NCI-H524 (cell line): ENCODE data around the gene ZIC5.
A peak's percentile ranks its signal among the peaks of the same experiment; 100 is the strongest.
"Not testable (repeated sequence)": the region's sequence is repeated elsewhere in the genome, so short reads cannot be mapped to it uniquely, and the experiment has no call there.

ENCODE experiments used
- DNase-seq, 2 experiments: peaks; one replicate each; lab custom pipeline; 2025; lab: John Stamatoyannopoulos, UW

Gene ZIC5

DNA sequence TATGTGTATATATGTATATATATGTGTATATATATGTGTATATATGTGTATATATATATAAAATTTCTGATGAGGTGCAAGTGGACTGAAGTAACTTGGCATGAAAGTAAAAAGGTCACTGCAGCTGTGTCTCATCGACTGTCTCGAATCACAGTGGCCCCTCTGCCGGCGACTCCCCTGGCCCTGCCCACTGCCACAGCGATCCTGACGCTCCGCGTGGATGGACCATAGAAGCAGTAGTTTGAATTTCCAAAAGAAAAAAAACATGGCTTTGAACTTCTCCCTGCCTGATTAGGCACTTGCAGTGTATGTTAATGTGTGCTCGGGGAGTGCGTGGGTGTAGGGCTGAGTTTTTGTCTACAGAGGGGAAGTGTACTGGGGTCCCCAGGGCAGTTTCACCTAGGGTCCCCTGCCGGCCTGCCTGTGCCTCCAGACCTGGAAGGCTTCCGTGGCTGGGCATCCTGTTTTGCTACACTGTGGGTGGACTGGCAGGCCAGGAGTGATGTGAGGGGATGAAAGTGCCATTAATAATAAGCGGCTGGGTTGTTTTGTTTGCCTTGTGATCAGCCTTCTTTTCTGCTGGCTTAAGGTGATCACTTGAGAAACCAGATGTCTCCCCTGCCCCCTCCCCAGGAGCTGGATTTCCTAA is 10.8 kb downstream of the ZIC5 start:
- peak in 1 of 2 experiments; percentile 45 for DNase-seq

DNA sequence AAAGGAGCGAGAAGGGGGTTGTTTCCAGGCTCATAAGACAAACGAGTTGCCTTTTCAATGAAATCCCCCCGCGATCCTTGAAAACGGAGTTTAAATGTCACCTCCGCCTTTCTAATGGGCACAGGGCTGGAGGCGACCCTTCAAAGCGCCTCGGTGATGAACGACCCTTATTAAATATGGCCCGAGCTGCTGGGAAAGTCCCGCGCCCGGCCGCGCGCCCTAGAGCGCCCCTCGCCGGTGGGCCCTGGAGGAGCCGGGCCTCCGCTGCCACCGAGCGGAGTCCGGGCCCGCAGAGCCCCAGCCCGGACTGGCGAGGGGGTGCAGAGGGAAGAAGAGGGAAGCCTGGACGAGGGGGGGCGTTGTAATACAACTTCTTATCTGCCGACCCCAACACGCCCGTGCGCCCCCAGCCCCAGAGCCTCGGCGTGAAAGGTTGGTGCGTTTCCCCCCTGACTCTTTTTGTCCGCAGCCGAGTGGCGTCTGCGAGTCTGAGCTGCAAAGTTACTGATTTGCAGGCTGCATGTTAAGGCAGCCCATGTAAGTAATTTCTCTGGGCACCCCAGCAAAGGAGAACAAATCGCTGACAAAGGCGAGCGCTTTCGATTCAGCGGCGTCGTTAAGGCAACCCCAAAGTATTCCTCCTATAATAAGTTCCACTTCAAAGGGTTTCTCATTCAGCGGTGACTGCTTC is 11.9 kb downstream of the ZIC5 start:
- DNase-seq: peak in 1 of 2 experiments; percentile 30

DNA sequence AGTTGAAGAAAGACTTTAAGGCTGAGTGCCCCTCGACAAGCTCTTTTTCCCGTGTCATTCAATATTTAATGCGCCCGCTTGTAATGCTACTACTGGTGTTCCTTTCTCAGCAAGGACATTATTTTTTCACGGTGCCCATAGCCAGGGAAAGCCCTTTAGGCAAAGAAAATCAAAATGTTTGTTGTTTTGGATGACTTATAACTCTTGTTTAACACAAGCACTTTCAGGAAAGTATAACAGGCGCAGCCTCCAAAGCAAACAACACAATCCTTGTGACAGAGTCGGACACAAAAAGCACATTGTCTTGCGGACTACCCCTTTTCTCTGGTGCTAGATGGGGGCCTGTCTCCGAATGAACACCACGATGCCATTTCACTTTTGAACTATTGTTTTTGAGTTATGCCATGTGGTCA is 12.4 kb downstream of the ZIC5 start:
- peak in 1 of 2 experiments; percentile 40 for DNase-seq

- DNase-seq: peak in 1 of 2 experiments; percentile 36
Measured at GRCh38 chr13:99958406-99959126, 13.0 kb downstream of the ZIC5 start.

- DNase-seq: peak in 1 of 2 experiments; percentile 29
Measured at GRCh38 chr13:99956473-99957349, 14.9 kb downstream of the ZIC5 start.

DNA sequence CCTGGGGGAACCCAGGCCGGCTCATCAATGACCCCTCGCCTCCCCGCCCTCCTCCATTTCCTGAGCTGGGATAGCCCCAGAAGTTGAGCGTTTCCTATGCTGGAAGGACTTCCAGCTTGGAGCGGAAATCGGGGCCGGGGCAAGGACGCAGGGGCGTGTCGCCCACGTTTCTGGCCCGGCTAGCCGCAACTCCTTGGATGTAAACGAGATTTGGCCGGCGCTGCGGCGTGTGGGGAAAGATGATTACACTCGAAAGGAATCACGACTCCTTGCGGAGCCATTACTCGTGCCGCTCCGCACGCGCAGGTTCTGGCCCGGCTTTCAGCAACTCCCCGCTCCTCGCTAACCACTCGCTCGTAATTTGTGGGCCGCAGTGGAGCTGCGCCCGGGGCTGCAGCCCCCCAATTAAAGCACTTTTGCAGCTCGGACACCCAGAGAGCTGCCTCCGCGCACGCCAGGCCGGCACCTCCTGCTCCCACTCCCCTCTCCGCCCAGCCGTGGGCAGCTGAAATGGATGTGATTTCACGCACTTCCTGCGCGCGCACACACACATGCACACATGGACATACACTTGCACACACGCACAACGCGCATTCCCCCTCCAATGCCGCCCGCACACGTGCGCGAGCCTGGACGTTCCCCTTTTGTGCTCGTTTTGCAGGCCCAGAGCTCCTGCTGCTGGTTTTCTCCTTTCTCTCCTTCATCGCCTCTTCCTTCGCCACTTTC is 15.7 kb downstream of the ZIC5 start:
- peak in 1 of 2 experiments; percentile 33 for DNase-seq

DNA sequence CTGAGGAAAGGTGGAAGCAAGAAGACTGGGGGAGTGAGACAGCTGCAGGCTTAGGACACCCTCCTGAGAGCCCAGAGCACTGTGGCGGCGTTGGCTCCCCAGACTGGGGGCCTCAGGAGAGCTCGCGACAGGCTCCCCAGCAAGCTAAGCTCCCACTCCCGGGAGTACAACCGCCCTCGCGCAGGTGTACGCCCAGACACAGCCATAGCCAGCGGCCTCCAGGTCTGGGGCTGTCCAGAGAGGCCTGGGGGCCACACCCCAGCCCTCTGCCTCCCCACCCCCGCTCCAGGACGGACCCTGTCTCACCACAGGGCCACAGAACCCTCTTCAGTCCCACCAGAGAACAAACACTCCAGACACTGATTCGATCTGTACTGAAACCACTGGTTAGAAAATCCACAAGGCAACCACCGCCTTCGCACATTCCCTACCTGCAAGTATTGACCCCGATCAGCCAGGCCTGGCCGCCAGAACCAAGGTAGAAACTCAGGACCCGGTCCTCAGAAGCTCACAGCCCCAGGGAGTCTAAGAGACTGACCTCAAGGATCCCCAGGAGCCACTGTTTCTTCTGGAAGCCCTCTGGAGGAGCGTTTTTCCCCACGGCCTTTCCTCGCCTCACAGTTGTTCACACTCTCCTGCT is 16.3 kb downstream of the ZIC5 start:
- DNase-seq: no peak

GRCh38 chr13:99953138-99953755 is 18.3 kb downstream of the ZIC5 start:
- DNase-seq: no peak

- DNase-seq: not testable (repeated sequence)
Measured at GRCh38 chr13:99951666-99952065, 19.9 kb downstream of the ZIC5 start.

GRCh38 chr13:99949679-99950413 is 21.7 kb downstream of the ZIC5 start:
- no peak for DNase-seq

DNA sequence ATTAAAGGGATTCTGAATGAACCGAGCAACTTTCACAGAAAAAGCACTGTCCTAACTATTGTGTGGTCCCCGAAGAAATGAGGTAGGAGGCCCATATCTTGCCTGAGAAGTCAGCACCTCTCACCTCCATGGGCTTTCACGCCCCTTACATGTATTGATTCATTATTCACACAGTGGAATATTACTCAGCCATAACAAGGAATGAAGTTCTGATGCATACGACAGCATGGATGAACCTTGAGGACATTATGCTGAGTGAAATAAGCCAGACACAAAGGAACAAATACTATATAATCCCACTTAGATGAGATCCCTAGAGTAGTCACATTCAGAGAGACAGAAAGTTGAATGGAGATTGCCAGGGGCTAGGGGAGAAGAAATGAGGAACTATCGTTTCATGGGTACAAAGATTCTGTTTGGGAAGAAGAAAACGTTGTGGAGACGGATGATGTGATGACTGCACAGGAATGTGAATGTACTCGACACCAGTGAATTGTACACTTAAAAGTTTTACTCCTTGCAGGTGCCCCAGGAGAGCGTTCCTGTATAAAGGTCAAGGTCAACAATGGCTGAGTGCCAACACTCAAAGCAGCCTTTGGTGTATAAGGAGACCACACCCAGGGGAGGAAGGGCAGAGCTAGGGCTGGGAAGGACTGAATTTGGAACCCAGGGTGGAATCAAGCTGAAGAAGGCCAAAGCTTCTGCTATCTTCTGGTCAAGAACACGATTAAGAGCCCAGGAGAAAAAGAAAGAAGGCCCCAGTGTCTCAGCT is 22.5 kb downstream of the ZIC5 start:
- DNase-seq: no peak

DNA sequence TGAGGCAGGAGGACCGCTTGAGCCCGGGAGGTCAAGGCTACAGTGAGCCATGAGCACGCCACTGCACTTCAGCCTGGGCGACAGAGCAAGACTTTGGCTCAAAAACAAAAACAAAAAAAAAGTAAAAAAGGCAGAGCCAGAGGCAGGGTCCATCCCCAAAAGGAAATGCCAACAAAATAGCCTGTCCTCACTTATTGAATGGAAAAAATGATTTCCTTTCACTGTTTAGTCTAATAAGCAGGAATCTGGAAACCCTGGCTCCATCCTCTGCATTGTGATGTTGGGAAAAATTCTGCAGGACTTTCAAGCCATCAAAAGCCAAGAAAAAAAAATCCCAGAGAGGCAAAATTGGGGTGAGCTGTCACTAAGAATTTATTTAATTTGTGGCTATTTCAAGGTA is 23.2 kb downstream of the ZIC5 start:
- DNase-seq: no peak

DNA sequence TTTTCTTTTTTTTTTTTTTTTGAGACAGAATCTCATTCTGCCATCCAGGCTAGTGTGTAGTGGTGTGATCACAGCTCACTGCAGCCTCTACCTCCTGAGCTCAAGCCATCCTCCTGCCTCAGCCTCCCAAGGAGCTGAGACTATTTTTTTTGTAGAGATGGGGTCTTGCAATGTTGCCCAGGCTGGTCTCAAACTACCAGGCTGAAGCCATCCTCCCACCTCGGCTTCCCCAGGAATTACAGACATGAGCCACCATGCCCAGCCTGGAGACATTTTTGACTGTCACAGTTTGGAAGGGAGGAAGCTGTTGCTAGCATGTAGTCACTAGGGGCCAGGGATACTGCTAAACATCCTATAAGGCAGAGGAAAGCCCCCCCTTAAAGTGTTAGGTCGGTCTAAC is 23.9 kb downstream of the ZIC5 start:
- no peak for DNase-seq

GRCh38 chr13:99945515-99945914 is 26.1 kb downstream of the ZIC5 start:
- not testable (repeated sequence) for DNase-seq

- DNase-seq: no peak
Measured at GRCh38 chr13:99944606-99945005, 27.0 kb downstream of the ZIC5 start.

DNA sequence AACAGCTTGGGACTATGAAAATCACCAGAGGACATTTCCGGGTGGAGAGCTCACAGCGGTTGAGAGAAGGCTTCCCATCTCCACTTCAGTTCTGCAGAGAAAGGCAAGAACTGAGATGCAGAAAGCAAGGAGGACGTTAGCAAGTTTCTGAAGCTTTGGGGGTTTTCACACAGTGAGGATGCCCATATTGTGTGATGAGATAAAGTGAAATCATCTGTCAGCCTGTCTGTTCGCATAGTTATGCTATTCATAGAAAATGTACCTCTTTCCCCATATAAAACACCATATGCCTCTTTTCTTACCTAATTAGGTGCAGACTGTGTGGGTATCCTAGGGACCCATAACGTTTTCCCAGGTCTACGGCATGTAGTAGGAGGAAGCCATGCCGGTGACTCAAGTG is 27.5 kb downstream of the ZIC5 start:
- no peak for DNase-seq

DNA sequence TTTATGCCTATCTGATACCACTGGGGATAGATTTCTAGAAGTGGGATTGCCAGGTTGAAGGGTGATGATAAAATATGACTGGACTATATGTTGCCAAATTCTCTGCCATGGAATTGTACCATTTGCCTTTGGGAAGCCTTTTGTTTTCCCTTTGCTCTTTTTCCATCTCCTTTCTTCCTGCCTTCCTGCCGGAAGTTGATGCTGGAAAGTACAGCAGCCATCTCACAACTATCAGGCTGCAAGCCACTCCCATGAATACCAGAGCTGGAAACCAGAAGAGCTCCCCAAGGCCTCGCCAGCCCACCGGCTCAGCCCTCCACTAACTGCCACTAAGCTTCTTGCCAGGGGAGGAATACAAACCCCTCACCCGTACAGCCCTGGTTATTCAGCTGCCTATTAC is 29.7 kb downstream of the ZIC5 start:
- DNase-seq: no peak

- DNase-seq: no peak
Measured at GRCh38 chr13:99941086-99941485, 30.5 kb downstream of the ZIC5 start.

DNA sequence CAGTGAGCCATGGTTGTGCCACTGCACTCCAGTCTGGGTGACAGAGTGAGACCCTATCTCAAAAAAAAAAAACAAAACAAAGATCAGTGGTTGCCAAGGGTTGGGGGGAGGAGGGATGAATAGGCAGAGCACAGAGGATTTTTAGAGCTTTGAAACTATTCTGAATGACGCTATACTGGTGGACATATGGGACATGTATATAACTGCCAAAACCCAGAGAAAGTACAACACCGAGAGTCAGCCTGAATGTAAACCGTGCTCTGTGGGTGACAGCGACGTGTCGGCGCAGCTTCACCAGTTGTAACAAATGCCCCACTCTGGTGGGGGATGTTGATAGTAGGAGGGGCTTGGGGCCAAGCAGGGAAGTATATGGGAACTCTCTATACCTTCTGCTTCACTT is 32.9 kb downstream of the ZIC5 start:
- no peak for DNase-seq
